Glutamatergic neuron (in vitro differentiated cells): ENCODE results near the gene KCNJ6. TPM values are rescaled to one million over a fixed set of nuclear protein-coding genes. Genes with fewer than 3 reads are reported as not detected.
A peak's percentile ranks its signal among the peaks of the same experiment; 100 is the strongest.

Experiments
- DNase-seq: peaks from one replicate; pipeline ENCODE4 v3.0.0; 2022
- H3K27ac Mint-ChIP-seq: one replicate; pipeline ENCODE4 v1.8.0; 2020; ENCODE audit warnings: mild to moderate bottlenecking, mixed read lengths, inconsistent platforms; ENCODE audit not compliant: unreplicated experiment
- H3K27me3 Mint-ChIP-seq: one replicate; pipeline ENCODE4 v1.8.0; 2020; ENCODE audit warnings: mild to moderate bottlenecking, moderate library complexity, mixed read lengths, inconsistent platforms; ENCODE audit not compliant: unreplicated experiment
- H3K36me3 Mint-ChIP-seq: one replicate; pipeline ENCODE4 v1.8.0; 2020; ENCODE audit warnings: mild to moderate bottlenecking, mixed read lengths, inconsistent platforms; ENCODE audit not compliant: unreplicated experiment
- H3K4me1 Mint-ChIP-seq: one replicate; pipeline ENCODE4 v1.8.0; 2020; ENCODE audit warnings: mild to moderate bottlenecking, low read depth, mixed read lengths, inconsistent platforms; ENCODE audit not compliant: unreplicated experiment
- H3K4me3 Mint-ChIP-seq: one replicate; pipeline ENCODE4 v1.8.0; 2020; ENCODE audit warnings: mild to moderate bottlenecking, mixed read lengths, inconsistent platforms; ENCODE audit not compliant: unreplicated experiment
- H3K9me3 Mint-ChIP-seq: one replicate; pipeline ENCODE4 v1.8.0; 2020; ENCODE audit warnings: mild to moderate bottlenecking, moderate library complexity, mixed read lengths, inconsistent platforms; ENCODE audit not compliant: unreplicated experiment
- total RNA-seq: library from RNA; stranded (reverse); fragmentation: NEBNext Ultra II Directional; extraction: Animal tissue kit (Norgen Biotek cat#: 25700); gene quantifications from one replicate; pipeline ENCODE4 v1.2.1, GENCODE V29; 2021; ENCODE audit not compliant: unreplicated experiment
- TF ChIP-seq, protein P1 (sequence below): fragments of 200-600 bp; sonication (generic); IDR thresholded peaks from one replicate; pipeline ENCODE4 v1.5.0; 2021; ENCODE audit not compliant: partially characterized antibody, unreplicated experiment

Gene KCNJ6
- total RNA-seq, 1 donor from 2014 or later = 80.5 TPM

DNA sequence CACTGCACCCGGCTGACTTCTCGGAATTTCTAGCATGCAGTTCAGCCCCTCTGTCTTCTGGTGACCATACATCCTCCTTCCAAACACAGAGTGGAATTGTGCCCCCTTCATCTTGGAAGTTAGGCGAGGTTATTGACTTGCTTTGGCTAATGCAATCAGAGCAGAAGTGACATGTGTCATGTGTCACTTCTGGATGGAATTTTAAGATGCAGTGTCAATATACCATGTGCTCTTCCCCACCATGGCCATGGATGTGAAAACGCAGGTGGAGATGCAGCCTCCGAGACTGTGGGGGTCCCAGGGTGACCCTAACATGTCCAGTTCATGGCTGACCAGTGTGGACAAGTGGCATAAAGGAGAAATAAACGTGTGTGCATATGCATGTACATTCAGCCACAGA lies 83.0 kb downstream of the KCNJ6 start:
- H3K9me3 Mint-ChIP-seq = peaks cover 16% of the 10 kb centered on the region
- no peak for DNase-seq
- H3K27ac Mint-ChIP-seq = no peak overlapping the region
- peaks cover 13% of the 10 kb centered on the region for H3K36me3 Mint-ChIP-seq
- H3K4me1 Mint-ChIP-seq = peaks cover 56% of the 10 kb centered on the region
- peaks cover 10% of the 10 kb centered on the region for H3K27me3 Mint-ChIP-seq
- H3K4me3 Mint-ChIP-seq = no peak overlapping the region
- TF ChIP-seq, protein P1, sequence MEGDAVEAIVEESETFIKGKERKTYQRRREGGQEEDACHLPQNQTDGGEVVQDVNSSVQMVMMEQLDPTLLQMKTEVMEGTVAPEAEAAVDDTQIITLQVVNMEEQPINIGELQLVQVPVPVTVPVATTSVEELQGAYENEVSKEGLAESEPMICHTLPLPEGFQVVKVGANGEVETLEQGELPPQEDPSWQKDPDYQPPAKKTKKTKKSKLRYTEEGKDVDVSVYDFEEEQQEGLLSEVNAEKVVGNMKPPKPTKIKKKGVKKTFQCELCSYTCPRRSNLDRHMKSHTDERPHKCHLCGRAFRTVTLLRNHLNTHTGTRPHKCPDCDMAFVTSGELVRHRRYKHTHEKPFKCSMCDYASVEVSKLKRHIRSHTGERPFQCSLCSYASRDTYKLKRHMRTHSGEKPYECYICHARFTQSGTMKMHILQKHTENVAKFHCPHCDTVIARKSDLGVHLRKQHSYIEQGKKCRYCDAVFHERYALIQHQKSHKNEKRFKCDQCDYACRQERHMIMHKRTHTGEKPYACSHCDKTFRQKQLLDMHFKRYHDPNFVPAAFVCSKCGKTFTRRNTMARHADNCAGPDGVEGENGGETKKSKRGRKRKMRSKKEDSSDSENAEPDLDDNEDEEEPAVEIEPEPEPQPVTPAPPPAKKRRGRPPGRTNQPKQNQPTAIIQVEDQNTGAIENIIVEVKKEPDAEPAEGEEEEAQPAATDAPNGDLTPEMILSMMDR = no peak

DNA sequence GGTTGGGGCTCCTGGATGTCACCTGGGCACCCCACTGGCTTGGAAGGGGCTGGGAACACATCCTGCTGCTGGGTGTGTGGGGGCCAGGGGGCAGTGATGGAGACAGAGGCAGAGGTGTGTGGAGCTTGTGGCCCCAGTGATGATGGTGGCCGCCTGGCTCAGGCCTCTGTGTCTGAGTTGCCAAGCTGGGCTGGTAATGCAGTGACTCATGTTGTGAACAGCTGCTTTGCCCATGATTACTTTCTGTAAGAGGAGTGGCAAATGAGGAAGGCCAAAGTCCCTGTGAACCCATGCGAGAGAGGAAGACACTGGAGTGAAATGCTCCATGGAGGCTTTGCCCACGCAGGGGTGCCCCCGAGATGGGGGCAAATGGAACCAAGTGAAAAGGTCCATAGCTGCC lies 86.8 kb downstream of the KCNJ6 start:
- H3K4me1 Mint-ChIP-seq = peaks cover 66% of the 10 kb centered on the region

DNA sequence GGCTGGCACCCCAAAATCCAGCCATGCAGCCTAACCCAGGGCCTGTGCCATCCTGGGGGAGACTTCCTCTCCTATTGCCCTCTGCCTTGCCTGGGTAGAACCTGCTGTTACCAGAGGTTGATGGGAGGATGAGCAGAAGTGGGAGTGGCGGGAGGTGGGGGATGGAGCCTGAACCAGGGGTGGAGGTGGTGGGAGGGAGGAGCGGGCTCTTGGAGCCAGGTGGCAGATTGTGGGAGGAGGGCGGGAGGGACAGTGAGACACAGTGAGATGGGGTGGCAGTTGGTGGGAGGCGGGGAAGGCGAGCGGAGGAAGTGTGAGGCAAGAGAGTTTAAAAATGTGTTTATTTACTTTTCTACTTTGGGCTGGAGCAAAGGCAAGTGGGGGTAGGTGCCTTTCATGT lies 87.3 kb downstream of the KCNJ6 start:
- H3K27me3 Mint-ChIP-seq = peaks cover 10% of the 10 kb centered on the region
- TF ChIP-seq, protein P1 = no peak
- peak overlapping the region; percentile 70 for H3K4me3 Mint-ChIP-seq
- no peaks in the 10 kb centered on the region for H3K36me3 Mint-ChIP-seq
- peaks cover 62% of the 10 kb centered on the region for H3K4me1 Mint-ChIP-seq
- DNase-seq = no peak
- peaks cover 9% of the 10 kb centered on the region for H3K9me3 Mint-ChIP-seq
- H3K27ac Mint-ChIP-seq = peak overlapping the region; percentile 95

More for the DNA sequence above, 86.8 kb downstream of the KCNJ6 start:
- no peak for DNase-seq
- peaks cover 12% of the 10 kb centered on the region for H3K9me3 Mint-ChIP-seq
- H3K27ac Mint-ChIP-seq = peak overlapping the region; percentile 95
- H3K4me3 Mint-ChIP-seq = peak overlapping the region; percentile 54
- peaks cover 10% of the 10 kb centered on the region for H3K27me3 Mint-ChIP-seq
- H3K36me3 Mint-ChIP-seq = peaks cover 4% of the 10 kb centered on the region
- TF ChIP-seq, protein P1 = no peak

DNA sequence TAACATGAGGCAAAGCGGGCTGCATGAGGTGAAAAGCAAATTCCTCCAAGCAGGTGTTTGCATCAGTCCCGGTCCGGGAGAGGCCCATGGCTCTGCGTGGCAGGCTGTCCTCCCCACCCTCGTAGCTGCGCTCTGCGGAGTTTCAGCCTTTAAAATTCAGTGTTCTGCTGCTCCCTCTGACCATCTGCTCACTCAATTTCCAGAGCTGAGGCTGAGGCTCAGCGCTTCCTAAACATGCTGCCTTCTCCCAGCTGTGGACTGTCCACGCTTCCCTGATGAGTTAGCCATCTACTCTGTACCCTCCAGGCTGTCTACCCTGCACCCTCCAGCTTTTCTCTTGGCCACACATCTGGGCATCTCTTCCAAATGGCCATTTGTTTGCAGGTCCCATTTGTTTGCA lies 87.7 kb downstream of the KCNJ6 start:
- peaks cover 7% of the 10 kb centered on the region for H3K9me3 Mint-ChIP-seq
- peaks cover 8% of the 10 kb centered on the region for H3K27me3 Mint-ChIP-seq
- peak overlapping the region; percentile 95 for H3K27ac Mint-ChIP-seq
- TF ChIP-seq, protein P1 = no peak
- H3K4me3 Mint-ChIP-seq = peak overlapping the region; percentile 70
- H3K4me1 Mint-ChIP-seq = peaks cover 59% of the 10 kb centered on the region
- peak; percentile 55 for DNase-seq
- no peaks in the 10 kb centered on the region for H3K36me3 Mint-ChIP-seq

DNA sequence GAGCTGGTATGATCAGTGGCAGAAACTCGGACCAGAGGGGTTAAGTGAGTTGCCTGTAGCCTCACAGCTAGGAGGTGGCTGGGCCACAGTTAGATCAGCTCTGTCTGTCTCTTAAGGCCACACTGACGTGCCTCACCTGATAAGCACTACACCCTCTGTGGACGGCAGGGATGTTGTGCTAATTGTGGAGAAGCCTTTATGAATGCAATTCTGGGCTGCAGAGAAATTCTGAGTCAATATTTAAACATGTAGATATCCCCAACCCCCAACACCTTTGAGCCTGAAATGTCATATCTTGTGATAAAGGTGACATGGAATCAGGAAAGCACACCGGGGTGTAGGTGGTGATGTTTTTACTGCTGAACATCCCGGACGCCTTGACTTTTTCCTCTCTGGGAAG lies 88.3 kb downstream of the KCNJ6 start:
- TF ChIP-seq, protein P1 = no peak
- no peak for DNase-seq
- Mint-ChIP-seq H3K27me3 (peaks cover 10% of the 10 kb centered on the region), H3K9me3 (peaks cover 7% of the 10 kb centered on the region), H3K4me3 (peak overlapping the region; percentile 70), H3K4me1 (peaks cover 55% of the 10 kb centered on the region), H3K27ac (peak overlapping the region; percentile 95), H3K36me3 (no peaks in the 10 kb centered on the region)
